HUDEP-2 (cell line): ENCODE data around the gene TNFAIP8L2.
"Not testable (repeated sequence)": the region's sequence is repeated elsewhere in the genome, so short reads cannot be mapped to it uniquely, and the experiment has no call there.

Experiments
- DNase-seq, 76 experiments: peaks; one replicate each; lab custom pipeline; 2025; ENCODE audit not compliant: unreplicated experiment in 76 of 76; lab: John Stamatoyannopoulos, UW

The TNFAIP8L2 gene

DNA sequence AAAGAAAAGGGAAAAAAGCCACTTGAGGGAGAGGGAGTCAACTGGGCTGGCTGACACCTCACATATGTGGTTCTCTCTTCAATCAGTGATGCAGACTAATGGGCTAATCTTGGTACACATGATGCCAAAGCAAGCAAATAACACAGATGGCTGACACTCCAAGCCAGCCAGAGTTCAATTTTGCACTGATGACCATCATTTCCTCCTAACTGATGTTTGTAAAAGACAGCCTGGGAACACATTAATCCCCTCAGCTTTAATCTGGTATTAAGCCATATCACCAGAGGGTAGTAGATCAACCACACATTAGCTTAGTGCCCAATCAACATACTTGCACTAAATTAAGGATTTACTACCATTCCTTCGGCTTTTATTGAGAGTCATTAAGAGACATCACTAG, 30.8 kb downstream of the TNFAIP8L2 start:
- no peak for DNase-seq

DNA sequence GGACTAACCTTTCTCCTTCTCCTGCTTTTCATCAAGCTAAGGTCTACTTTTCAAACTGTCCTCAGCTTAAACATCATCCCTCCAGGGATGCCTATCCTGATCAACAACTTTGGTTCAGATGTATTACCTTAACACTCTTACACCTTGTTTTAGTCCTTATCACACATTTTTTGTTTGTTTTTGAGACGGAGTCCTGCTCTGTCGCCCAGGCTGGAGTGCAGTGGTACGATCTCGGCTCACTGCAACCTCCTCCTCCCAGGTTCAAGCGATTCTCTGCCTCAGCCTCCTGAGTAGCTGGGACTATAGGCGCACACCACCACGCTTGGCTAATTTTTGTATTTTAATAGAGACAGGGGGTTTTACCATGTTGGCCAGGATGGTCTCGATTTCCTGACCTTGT, 32.2 kb downstream of the TNFAIP8L2 start:
- not testable (repeated sequence) for DNase-seq

DNA sequence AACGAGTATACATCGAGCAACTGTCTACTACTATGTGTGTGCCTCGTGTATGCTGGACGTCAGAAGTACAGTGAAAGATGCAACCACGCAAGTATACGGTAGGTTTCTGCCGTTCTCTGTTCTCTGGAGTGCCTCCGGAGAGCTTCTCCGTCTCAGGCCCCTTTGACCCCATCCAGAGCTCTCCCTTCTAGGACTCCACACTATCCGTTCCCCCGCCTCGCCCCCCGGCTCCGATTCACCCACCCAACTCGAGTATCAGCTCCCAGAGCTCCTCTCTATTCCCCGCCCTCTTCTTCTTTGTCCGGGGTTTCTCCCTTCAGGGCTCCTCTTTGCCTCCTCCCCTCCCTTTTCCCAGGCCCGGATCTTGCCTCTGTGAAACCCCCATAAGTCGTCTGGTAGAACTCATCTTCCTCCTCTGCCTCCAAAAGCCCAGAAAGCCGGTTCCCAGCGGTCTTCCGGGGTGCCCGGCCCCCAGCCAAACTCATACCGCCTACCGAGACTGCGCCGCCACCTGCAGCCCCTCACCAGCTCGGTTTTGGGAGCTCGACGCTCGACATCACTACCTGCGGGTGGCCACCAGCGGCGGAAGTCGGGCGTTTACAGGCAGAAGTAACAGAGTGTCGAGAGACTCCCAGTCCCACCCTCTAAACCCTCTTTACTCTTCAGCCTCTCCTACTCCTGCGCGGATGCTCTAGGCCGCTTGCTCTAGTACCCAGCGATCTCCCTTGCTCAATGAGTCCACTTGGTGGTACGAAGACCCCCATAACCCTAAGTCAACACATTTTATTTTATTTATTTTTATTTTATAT, 33.4 kb downstream of the TNFAIP8L2 start, which contains the start of gene VPS72:
Gene VPS72 (minus strand): TSS at position 561 of the 809 bp plus-strand sequence. CDS start 76 bp downstream, at position 485.
- DNase-seq, result peak in 75 of 76 experiments; percentile 15 to 87 (median 68)

DNA sequence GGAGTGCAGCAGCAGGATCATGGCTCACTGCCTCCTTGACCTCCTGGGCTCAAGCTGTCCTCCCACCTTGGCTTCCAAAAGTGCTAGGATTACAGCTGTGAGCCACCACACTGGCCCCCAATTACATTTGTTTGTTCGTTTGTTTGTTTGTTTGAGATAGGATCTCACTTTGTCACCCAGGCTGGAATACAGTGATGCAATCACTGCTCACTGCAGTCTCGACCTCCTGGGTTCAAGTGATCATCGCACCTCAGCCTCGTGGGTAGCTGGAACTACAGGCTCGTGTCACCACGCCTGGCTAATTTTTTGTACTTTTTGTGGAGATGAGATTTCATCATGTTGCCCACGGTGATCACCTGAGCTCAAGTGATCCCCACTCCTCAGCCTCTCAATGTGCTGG, 35.6 kb downstream of the TNFAIP8L2 start:
- no peak for DNase-seq

DNA sequence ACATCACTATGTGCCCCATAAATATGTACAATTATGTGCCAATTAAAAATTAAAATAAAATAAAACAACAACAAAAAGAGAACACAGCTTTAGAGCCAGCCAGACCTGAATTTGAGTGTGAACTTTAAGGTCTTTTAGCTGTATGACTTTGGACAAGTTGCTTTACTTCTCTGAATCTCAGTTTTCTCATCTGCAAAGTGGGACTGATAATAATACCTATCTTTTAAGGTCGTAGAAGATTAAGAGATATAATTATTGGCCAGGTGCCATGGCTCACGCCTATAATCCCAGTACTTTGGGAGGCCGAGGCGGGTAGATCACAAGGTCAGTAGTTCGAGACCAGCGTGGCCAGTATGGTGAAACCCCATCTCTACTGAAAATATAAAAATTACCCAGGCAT, 36.9 kb downstream of the TNFAIP8L2 start:
- DNase-seq, result no peak

DNA sequence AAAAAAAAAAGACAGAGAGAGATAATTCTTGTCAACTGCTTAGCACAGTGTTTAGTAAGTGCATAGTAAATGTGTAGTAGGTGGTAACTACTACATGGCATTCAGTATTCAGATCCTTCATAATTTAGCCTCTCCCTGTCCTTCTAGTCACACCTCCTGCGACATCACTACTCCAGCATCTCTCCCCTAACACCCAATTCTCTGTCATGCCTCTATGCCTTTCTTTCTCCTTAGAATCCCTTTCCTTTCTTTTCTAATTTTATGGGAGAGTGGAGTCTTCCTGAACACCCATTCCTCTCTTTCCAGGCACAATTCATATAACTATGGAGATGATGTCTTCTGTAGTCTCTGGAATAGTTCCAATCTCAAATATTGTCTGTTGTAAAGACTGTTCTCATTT, 37.4 kb downstream of the TNFAIP8L2 start:
- DNase-seq, result peak in 1 of 76 experiments; percentile 6

DNA sequence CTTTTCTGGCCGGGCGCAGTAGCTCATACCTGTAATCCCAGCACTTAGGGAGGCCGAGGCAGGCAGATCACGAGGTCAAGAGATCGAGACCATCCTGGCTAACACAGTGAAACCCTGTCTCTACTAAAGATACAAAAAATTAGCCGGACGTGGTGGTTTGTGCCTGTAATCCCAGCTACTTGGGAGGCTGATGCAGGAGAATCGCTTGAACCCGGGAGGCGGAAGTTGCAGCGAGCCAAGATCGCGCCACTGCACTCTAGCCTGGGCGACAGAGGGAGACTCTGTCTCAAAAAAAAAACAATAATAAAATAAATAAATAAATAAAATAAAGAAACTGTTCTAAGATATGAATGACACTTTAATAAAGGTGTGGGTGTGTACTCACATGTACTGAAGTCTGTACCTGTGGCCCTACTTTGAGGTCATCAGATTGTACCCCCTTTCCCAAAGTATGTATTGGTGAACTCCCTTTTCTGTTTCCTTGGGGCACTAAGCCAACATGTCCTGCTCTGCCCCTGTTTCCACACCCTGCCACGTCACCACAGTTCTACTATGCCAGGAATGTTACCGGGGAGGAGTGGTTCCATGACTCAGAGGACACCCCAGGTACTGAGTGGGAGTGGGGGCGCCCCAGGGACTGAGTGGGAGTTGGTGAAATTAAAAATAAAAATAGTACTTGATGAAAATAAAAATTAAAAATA, 38.6 kb downstream of the TNFAIP8L2 start:
- DNase-seq, result peak in 66 of 76 experiments; percentile 3 to 83 (median 44)

DNA sequence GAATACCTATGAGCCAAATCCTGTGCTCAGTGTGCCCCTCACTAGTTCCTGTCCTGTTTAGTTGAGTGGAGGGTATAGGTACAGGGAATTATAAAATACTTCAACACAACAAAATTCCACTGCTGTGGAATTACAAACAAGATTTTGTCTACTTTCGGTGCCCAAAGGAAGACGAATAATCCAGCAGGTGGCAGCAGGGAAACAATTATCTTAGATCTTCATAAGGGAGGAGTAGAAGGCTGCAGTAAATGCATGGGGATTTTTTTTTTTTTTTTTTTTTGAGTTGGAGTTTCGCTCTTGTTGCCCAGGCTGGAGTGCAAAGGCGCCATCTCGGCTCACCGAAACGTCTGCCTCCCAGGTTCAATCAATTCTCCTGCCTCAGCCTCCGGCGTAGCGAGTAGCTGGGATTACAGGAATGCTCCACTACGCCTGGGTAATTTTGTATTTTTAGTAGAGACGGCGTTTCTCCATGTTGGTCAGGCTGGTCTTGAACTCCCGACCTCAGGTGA, 39.9 kb downstream of the TNFAIP8L2 start:
- peak in 60 of 76 experiments; percentile 2 to 75 (median 36) for DNase-seq

DNA sequence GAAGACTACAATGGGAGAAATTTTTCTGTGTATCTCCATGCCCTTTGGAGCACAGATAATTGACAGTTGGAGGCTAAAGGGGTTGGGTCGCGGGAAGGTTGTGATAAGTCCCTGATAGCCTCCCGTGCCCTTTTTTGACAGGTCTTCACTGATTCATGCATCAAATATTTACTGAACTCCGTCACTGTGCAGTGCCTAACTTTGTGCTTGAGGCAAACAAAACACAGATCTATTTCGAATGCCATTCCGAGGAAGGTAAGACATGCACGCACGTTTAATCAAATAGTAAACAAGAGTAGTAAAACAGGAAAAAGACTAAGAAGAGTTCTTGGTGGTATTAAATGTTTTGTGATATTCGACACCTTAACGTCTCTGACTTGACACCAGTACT, 41.4 kb downstream of the TNFAIP8L2 start:
- peak in 35 of 76 experiments; percentile 2 to 65 (median 25) for DNase-seq

DNA sequence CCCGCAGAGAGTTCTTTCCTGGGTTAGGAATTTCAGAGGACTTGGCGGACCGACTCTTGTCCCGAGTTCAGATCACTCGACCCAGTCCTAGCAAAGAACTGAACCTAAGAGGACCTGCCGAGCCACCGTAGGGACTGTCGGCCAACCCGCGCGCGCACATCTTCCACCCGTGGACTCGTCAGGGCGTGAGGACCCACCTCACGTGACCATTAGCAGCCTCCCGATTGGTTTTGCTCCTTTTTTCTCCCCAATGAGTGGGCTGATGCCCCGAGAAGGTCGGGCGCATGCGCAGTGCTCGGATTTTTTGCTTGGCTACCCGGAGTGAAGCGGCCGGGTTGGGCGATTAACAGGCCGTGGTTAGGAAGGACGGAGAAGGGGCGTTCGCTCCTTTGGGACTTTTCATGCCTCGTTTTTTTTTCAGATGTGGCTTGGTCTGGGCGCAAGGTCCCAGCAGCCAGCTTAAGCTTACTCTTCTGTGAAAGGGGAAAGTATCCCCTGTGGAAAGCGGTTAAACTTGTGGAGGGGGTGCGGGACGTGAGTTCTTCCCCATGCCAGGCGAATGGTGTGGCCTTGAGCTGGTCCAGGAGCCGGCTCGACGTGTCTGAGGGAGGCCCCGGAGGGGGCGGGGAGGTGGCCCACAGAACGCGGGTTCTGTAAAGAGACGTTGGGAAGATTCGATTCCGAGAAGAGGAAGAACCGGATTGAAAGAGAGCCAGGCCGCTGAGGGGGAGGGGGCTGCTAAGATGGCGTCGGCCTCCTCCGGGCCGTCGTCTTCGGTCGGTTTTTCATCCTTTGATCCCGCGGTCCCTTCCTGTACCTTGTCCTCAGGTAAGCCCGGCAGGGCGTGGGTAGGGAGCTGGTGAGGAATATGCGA, 42.0 kb downstream of the TNFAIP8L2 start, which contains the start of gene PIP5K1A:
Gene PIP5K1A (plus strand): TSS at position 299 of the 874 bp plus-strand sequence. CDS start 445 bp downstream, at position 744.
- DNase-seq, result peak; percentile 30 to 98 (median 94)

DNA sequence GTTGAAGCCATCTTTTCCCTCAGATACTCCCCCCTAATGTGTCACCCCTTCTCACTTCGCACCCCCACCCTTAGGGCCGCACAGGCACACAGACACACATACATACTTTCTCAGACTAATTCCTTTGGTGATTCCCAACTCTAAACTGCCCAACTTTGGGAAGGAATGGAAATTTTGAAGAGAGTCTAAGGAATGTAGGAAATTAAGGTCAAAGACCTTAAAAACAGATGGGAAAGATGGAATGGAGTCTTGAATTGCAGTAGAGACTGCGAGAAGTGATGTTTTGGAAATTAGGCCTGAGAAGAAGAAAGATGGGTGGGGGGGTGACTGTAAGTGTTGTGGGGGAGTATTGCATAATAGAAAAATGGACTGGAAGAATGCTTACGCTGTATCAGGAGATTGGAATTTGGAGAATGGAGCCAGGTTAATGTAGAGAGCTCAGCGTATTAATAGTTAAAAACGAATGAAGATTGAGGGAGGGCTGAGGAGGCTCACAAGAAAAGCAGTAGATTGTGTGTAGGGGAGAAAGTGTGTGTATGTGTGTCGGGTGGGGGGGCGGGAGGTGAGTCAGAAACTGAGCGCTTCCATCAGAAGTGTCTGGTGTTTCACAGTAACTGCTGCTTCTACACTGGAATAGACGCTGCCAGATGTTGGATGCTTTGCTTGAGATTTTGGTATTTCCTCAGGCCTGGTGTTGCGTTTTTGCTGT, 43.6 kb downstream of the TNFAIP8L2 start:
- DNase-seq, result peak in 3 of 76 experiments; percentile 5 to 13 (median 9)

DNA sequence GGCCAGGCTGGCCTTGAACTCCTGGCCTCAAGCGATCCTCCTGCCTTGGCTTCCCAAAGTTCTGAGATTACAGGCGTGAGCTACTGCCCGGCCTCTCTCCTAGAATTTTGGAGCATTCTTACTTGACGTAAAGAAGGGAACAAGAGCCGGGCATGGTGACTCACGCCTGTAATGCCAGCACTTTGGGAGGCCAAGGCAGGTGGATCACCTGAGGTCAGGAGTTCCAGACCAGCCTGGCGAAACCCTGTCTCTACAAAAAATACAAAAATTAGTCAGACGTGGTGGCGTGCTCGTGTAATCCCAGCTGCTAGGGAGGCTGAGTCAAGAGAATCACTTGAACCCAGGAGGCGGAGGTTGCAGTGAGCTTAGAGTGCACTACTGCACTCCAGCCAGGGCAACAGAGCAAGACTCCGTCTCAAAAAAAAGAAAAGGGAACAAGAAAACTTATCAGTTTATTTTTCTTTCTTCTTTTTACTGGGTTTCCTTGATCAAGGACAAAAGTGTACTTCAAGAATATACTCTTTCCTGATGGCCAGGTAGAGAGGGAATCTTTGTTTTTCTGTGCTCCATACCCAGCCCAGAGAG, 49.0 kb downstream of the TNFAIP8L2 start:
- DNase-seq, result peak in 1 of 76 experiments; percentile 2
